Measurements from ENCODE around the gene FBXO27.

FBXO27 gene

DNA sequence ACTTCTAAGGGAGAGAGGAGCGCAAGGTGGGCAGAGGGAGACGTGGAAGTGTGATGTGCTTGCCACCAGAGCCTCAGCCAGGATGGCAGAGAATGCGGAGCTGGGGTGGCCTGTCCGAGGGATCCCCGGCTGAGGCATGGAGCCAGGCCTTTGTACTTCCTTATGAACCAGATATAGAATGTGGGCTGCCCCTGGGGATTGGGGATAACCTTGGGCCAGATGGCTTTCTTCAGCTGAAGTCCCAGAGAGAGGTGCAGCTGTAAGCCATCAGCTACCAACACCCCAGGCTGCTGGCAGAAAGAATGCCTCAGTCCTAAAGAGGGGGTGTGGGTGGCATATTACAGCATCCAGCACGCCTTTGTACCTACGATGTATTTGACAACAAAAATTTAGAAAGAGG, 31.3 kb downstream of the FBXO27 start:
- TF ChIP-seq, protein P1, sequence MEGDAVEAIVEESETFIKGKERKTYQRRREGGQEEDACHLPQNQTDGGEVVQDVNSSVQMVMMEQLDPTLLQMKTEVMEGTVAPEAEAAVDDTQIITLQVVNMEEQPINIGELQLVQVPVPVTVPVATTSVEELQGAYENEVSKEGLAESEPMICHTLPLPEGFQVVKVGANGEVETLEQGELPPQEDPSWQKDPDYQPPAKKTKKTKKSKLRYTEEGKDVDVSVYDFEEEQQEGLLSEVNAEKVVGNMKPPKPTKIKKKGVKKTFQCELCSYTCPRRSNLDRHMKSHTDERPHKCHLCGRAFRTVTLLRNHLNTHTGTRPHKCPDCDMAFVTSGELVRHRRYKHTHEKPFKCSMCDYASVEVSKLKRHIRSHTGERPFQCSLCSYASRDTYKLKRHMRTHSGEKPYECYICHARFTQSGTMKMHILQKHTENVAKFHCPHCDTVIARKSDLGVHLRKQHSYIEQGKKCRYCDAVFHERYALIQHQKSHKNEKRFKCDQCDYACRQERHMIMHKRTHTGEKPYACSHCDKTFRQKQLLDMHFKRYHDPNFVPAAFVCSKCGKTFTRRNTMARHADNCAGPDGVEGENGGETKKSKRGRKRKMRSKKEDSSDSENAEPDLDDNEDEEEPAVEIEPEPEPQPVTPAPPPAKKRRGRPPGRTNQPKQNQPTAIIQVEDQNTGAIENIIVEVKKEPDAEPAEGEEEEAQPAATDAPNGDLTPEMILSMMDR (IDR thresholded peaks at IDR 0.05) = no peak

DNA sequence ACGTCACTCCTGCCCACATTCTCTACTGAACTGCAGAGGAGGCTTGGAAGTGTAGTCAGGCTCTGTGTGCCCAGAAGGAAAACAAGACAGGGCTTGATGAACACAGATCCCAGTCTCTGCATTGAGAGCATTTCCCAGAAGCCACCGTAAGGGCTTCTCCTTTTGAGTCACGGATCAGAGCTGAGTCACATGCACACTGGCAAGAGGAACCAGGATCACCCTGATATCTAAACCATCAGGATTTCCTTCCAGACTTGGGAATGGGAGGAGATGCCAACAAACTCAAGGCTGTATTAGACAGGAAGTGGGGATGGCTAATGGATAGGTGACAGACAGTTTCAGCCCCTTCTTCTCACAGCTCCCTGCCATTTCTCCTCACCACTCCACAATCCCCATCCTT, 39.1 kb downstream of the FBXO27 start:
- TF ChIP-seq, protein P1 (IDR thresholded peaks at IDR 0.05) = no peak

DNA sequence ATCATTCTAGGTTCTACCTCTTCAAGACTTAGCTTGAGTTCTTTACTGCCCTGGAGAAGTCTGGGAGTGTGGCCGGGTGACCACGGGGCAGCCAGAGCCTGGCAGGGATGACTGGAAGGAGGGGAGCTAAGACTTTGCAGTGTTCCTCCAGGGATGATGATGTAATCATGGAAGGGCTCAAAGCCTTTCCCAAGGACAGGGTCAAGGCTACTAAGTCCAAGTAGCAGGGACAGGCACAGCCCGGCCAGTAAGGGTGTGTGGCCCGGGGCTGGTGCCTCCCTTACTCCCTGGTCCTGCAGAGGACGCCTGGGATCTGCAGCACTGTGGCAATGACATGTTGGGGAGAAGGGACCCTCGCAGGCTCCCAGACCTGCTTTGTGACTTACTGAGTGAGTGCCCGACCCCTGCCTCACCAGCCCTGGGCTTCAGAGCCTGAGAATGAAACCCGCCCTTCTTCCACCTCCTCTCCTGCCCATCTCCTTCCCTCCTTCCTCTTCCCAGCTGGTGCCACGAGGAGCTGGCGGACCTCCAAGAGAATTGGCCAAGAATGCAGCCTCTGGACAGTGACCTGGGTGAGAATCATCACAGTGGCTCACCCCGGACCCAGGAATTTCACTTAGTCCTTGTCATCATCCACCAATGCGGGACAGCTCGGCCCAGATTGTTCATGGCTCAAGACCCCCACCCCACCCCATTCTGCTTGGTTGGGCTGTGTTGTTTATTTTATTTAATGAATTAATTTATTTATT, 41.2 kb downstream of the FBXO27 start:
- TF ChIP-seq, protein P1 (IDR thresholded peaks at IDR 0.05) = no peak

DNA sequence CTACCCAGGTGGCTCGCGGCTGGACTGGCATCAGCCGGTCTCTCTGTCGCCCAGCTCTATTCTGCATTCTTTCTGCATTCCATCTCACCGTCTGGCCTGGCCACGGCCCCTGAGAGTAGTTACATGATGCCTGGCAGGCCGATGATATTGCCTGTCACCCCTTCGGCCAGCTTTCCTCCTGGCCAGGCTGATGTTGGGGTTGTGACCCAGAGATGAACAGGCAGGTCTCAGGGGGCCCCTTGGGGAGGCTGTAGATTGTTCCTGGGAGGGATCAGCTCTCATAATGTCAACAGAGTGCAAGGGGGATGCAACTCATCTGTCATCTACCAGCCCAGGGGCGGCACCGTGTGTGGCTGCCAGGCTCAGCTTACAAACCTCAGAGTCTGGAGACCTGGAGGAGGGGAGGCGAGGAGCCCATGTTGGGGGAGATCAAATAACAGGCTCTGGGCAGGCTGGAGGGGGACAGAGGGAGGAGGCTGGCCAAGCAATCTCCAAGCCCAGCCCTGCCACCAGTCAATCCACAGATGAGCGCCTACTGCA, 43.2 kb downstream of the FBXO27 start:
- TF ChIP-seq, protein P1 (IDR thresholded peaks at IDR 0.05) = no peak

DNA sequence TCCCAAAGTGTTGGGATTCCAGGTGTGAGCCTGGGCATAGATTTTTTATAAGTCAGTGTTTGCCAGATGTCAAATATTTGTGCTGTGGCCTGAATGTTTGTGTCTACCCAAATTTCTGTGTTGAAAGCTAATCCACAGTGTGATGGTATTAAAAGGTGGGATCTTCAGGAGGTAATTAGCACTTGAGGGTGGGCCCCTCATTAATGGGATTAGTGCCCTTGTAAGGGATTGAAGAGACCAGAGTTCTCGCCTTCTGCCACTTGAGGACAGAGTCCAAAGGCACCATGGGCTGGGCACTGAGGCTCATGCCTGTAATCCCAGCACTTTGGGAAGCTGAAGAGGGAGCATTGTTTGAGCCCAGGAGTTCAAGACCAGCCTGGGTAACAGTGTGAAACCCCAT, 47.1 kb downstream of the FBXO27 start:
- TF ChIP-seq, protein P1 (IDR thresholded peaks at IDR 0.05) = no peak

DNA sequence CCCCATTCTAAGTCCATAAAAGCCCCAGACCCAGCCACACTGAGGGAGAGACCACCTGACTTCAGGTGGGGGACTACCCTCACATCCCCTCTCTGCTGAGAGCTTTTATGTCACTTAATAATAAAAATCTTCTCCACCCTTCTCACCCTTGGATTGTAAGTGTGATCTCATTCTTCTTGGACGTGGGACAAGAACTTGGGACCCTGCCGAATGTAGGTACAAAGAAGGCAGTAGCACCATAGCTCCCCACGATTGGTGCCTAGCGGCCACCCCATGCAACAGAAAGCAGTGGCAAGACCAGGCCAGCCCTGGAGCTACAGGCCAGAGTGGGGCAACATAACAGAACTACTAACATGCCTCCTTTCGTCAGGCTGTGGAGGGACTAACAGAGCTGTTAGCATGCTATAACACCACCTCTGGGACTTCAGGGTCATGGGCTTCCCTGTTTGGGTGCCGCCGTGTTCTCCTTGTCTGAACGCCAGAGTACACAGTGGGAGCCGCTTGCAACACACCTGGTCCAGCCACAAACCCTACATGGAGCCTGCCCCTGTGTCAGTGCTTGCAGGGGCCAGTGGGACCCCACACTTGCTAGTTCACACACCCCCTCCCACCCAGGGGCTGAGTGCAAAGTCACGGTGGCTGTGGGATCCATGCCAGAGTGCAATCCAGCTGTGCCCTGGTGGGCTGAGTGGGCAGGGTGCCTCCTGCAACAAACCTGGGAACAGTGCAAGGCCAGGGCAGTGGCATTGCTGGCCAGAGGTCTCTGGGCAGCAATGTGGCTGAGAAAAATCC, 51.6 kb downstream of the FBXO27 start:
- TF ChIP-seq, protein P1 (IDR thresholded peaks at IDR 0.05) = no peak

DNA sequence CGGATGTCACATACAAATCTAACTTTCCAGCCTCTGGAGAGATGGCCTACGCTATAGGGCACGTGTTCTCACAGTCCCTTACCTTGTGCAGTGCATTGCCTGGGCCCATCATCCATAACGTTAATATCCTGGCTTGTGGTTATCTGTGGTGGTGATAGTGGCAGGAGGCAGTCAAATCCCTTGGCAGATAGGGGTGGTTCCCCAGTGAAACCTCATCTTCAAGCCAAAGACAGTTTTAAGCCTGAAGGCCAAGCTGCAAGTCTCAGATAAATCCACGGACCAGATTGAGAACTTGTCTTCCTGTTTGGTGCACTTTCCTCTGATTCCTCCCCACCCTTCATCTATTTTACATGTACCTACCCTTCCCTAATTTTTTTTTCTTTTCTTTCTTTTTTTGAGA, 52.5 kb downstream of the FBXO27 start:
- TF ChIP-seq, protein P1 (IDR thresholded peaks at IDR 0.05) = no peak
